GM12875 (cell line): Measurements from ENCODE around the gene HMCES.
"Not testable (repeated sequence)": the region's sequence is repeated elsewhere in the genome, so short reads cannot be mapped to it uniquely, and the experiment has no call there.

ENCODE experiments used
- H3K4me3 ChIP-seq: one replicate; pipeline ENCODE4 v1.5.1; 2011; ENCODE audit warnings: low read depth, low read length, control low read depth
- CTCF ChIP-seq: IDR thresholded peaks from 2 replicates; pipeline ENCODE4 v1.5.1; 2011; ENCODE audit warnings: low read depth, mild to moderate bottlenecking, control low read depth, inconsistent platforms, low read length, moderate library complexity, borderline replicate concordance; ENCODE audit not compliant: insufficient read depth

Gene HMCES

GRCh38 chr3:129235344-129235917 is 43.2 kb upstream of the HMCES start:
- H3K4me3 ChIP-seq, result no peak overlapping the region
- TF ChIP-seq CTCF, result no peak

DNA sequence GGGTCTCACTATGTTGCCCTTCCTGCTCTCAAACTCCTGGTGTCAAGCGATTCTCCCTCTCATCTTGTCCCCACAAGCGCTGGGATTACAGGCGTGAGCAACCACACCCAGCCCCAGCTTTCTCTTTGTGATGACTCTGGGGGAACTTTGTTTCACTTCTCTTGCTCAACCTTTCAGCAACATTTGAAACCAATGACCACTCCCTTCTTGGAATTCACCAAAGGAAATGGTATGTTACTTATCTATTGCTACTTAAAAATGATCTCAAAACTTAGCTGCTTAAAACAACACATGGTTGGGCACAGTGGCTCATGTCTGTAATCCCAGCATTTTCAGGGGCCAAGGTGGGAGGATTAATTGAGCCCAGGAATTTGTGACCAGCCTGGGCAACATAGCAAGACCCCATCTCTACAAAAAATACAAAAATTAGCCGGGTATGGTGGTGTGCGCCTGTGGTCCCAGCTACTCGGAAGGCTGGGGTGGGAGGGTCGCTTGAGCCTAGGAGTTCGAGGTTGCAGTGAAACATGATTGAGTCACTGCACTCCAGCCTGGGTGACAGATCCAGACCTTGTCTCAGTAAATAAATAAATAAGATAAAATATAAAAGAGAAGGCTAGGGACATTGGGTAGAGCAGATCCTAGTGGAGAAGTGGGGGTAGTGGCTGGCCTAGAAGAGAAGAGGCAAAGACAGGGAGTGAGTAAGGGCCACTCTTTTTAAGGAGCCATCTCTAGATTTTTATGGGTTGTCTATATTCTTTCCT is 39.5 kb upstream of the HMCES start:
- no peak overlapping the region for H3K4me3 ChIP-seq
- no peak for TF ChIP-seq CTCF

- H3K4me3 ChIP-seq, result no peak overlapping the region
- no peak for TF ChIP-seq CTCF
Observed at GRCh38 chr3:129239991-129240390, 38.7 kb upstream of the HMCES start.

- H3K4me3 ChIP-seq, result no peak overlapping the region
- no peak for TF ChIP-seq CTCF
Observed at GRCh38 chr3:129240436-129240835, 38.2 kb upstream of the HMCES start.

DNA sequence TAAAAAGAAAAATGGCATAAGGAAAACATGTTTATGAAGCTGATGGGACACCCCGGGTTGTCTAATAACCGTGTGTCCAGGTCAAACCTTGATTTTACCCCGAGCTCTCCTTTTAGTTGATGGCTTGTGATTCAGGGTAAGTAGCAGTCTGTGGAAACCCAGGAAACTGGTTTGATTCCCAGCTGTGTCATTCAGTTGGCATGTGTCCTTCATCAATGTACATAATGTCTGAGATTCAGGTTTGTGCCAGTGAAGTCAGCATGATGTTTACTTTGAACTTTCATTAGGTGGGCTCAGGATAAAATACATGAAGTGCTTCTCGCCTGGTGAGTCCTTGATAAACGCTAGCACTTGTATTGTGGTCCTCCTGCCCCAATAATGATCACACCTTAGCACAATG is 33.5 kb upstream of the HMCES start:
- TF ChIP-seq CTCF, result no peak
- no peak overlapping the region for H3K4me3 ChIP-seq

GRCh38 chr3:129245641-129246306 is 32.9 kb upstream of the HMCES start:
- TF ChIP-seq CTCF, result peak; percentile 73
- H3K4me3 ChIP-seq, result not testable (repeated sequence)
